CD4-positive, alpha-beta T cell (primary cell): ENCODE results near the gene NXN. TPM values are rescaled to one million over a fixed set of nuclear protein-coding genes. Genes with fewer than 3 reads are reported as not detected.

ENCODE experiments used
- ATAC-seq: fragments of 200-7000 bp; cut with Tn5 transposase; one replicate; pipeline ENCODE4 v1.10.0; 2022; ENCODE audit warnings: mild to moderate bottlenecking; ENCODE audit not compliant: poor library complexity
- CTCF ChIA-PET: fragments of 350-600 bp; sonication (Branson Sonifier 250); formaldehyde crosslinking; loops from one replicate; lab custom pipeline; 2021; ENCODE audit warnings: antibody characterized with exemption, inconsistent platforms; lab: Charles Lee
- POLR2A ChIA-PET: fragments of 350-600 bp; sonication (Branson Sonifier 250); formaldehyde crosslinking; loops from one replicate; lab custom pipeline; 2021; ENCODE audit warnings: antibody characterized with exemption, inconsistent platforms; lab: Charles Lee
- DNase-seq, 14 experiments: peaks; one replicate each; pipeline ENCODE4 v3.0.0-alpha.2; 2013 to 2020; ENCODE audit warnings: mixed read lengths in 2 of 14
- H3K27ac ChIP-seq, 2 donors: one replicate each; pipeline versions ENCODE4 v1.5.1 to v1.7.0; 2013; ENCODE audit warnings: low read length in 2 of 2, low read depth in 1 of 2, mild to moderate bottlenecking in 1 of 2
- H3K27me3 ChIP-seq, 2 experiments: 1 replicate in 1 of 2; 2 replicates in 1 of 2; pipeline versions ENCODE4 v1.6.1 to v1.7.0; 2013; ENCODE audit warnings: low read length in 2 of 2, control low read depth in 1 of 2, mild to moderate bottlenecking in 1 of 2, moderate library complexity in 1 of 2; ENCODE audit not compliant: insufficient read depth in 2 of 2, control insufficient read depth in 1 of 2
- H3K36me3 ChIP-seq: one replicate; pipeline ENCODE4 v1.6.1; 2013; ENCODE audit warnings: low read length, control low read depth; ENCODE audit not compliant: insufficient read depth
- H3K4me1 ChIP-seq: one replicate; pipeline ENCODE4 v1.6.1; 2013; ENCODE audit warnings: low read length, control low read depth; ENCODE audit not compliant: insufficient read depth
- H3K4me3 ChIP-seq: one replicate; pipeline ENCODE4 v1.5.1; 2013; ENCODE audit warnings: mild to moderate bottlenecking, low read length, moderate library complexity
- H3K9me3 ChIP-seq, 2 experiments: 1 replicate in 1 of 2; 2 replicates in 1 of 2; pipeline versions ENCODE4 v1.6.1 to v1.7.0; 2013; ENCODE audit warnings: low read length in 2 of 2, mild to moderate bottlenecking in 2 of 2, control low read depth in 1 of 2, moderate library complexity in 1 of 2; ENCODE audit not compliant: control insufficient read depth in 1 of 2, insufficient read depth in 1 of 2
- H3K27ac Mint-ChIP-seq: one replicate; pipeline ENCODE4 v1.8.0; 2020; ENCODE audit warnings: mixed read lengths
- H3K27me3 Mint-ChIP-seq: one replicate; pipeline ENCODE4 v1.8.0; 2021; ENCODE audit warnings: mixed read lengths
- H3K36me3 Mint-ChIP-seq: one replicate; pipeline ENCODE4 v1.8.0; 2021; ENCODE audit warnings: low read depth, mixed read lengths
- H3K4me1 Mint-ChIP-seq: one replicate; pipeline ENCODE4 v1.8.0; 2021; ENCODE audit warnings: low read depth, mixed read lengths
- H3K4me3 Mint-ChIP-seq: one replicate; pipeline ENCODE4 v1.8.0; 2020; ENCODE audit warnings: mild to moderate bottlenecking, mixed read lengths
- H3K9me3 Mint-ChIP-seq: one replicate; pipeline ENCODE4 v1.8.0; 2020; ENCODE audit warnings: mixed read lengths
- intact Hi-C, 2 experiments: fragments of 100-400 bp; cut with DNase I in 1 of 2; cut with micrococcal nuclease in 1 of 2; formaldehyde crosslinking; loops; one replicate each; pipeline versions ENCODE4 v1.15.1 to v1.9.0; 2023 to 2025; cut with DNase I, micrococcal nuclease
- total RNA-seq, 174 experiments: library from RNA in 2 of 174; stranded (reverse) in 2 of 174; gene quantifications; one replicate each; pipeline ENCODE4 v1.2.3 and lab custom pipeline; 2021 to 2026
- TF ChIP-seq, protein P1 (sequence below): fragments of 200-600 bp; IDR thresholded peaks from one replicate; pipeline ENCODE4 v1.8.0; 2022; ENCODE audit warnings: antibody characterized with exemption, mild to moderate bottlenecking

The NXN gene
- total RNA-seq, 2 experiments from 2014 or later: 0.80 to 0.98 TPM

DNA sequence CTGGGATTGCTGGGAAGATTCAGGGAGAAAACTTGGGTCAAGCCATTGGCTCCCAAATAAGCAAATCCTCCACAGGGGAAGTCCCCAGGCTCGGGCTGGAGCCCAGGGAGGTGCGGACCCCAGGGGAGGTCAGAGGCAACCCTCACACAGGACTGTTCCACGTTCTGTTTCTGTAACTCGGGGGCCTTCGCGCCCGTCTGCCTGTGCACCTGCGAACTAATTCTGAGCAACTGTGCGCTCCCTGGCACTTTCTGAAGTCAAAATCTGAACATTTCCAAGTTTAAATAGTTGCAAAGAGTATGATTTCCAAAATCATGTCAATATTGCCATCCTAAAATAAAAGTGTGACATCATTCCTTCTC lies 34.1 kb upstream of the NXN start:
- POLR2A ChIA-PET: no interaction called here
- peaks cover 20% of the 10 kb centered on the region for H3K36me3 Mint-ChIP-seq

DNA sequence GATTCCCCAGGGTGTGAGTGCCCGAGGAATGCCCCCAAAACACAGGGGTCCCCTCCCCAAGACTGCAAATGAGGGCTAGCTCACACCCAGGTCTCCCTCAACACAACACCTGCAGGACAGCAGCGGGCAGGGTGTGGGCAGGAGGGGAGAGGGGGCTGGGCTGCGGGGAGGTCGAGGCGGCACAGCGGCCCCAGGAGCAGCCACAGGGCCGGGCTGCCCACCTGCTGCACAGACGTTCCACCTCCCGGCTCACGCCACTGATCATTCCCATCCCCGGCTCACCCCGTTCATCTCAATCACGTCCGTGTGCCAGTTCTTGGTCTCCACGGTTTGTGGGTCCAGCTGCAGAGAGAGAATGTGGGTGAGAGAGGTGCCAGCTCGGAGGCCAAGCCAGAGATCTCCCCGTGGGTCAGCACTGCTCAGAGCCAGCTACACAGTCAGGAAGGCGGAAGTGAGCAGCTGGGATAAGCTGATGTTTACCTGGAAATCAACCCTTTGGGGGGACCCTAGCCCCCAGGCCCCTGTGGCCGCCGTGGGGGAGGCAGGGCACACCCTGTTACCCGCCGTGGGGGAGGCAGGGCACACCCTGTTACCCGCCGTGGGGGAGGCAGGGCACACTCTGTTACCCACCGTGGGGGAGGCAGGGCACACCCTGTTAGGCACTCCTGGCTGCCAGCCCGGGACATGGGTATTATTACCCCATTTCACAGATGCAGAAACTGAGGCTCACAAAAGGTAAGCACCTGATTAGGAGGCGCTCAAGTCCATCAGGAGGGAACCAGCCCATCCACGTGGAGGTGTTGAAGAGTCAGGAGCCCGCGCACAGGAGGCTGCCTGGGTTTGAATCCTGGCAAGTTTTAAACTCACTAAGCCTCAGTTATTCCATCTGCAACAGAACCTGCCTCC lies 33.5 kb upstream of the NXN start:
- POLR2A ChIA-PET: no interaction called here
- Histone ChIP-seq H3K4me1 (no peaks in the 10 kb centered on the region), H3K27ac (no peak overlapping the region), H3K27me3 (no peaks in the 10 kb centered on the region), H3K4me3 (no peak overlapping the region), H3K36me3 (peaks cover 46% of the 10 kb centered on the region), H3K9me3 (no peaks in the 10 kb centered on the region)
- no peaks in the 10 kb centered on the region for H3K27me3 Mint-ChIP-seq
- no peaks in the 10 kb centered on the region for H3K9me3 Mint-ChIP-seq
- TF ChIP-seq, protein P1, sequence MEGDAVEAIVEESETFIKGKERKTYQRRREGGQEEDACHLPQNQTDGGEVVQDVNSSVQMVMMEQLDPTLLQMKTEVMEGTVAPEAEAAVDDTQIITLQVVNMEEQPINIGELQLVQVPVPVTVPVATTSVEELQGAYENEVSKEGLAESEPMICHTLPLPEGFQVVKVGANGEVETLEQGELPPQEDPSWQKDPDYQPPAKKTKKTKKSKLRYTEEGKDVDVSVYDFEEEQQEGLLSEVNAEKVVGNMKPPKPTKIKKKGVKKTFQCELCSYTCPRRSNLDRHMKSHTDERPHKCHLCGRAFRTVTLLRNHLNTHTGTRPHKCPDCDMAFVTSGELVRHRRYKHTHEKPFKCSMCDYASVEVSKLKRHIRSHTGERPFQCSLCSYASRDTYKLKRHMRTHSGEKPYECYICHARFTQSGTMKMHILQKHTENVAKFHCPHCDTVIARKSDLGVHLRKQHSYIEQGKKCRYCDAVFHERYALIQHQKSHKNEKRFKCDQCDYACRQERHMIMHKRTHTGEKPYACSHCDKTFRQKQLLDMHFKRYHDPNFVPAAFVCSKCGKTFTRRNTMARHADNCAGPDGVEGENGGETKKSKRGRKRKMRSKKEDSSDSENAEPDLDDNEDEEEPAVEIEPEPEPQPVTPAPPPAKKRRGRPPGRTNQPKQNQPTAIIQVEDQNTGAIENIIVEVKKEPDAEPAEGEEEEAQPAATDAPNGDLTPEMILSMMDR: no peak
- intact Hi-C loops: no loop called here
- H3K27ac Mint-ChIP-seq: no peak overlapping the region
- ATAC-seq (no peak), DNase-seq (no peak)
- H3K4me1 Mint-ChIP-seq: no peaks in the 10 kb centered on the region
- CTCF ChIA-PET: no interaction called here
- H3K36me3 Mint-ChIP-seq: peaks cover 23% of the 10 kb centered on the region
- H3K4me3 Mint-ChIP-seq: no peak overlapping the region

More for the DNA sequence above, 34.1 kb upstream of the NXN start:
- Histone ChIP-seq H3K9me3 (no peaks in the 10 kb centered on the region), H3K36me3 (peaks cover 45% of the 10 kb centered on the region), H3K4me3 (no peak overlapping the region), H3K4me1 (no peaks in the 10 kb centered on the region), H3K27ac (no peak overlapping the region), H3K27me3 (no peaks in the 10 kb centered on the region)
- TF ChIP-seq, protein P1: no peak
- intact Hi-C loops: no loop called here
- Mint-ChIP-seq H3K9me3 (no peaks in the 10 kb centered on the region), H3K4me3 (no peak overlapping the region), H3K27ac (no peak overlapping the region), H3K27me3 (no peaks in the 10 kb centered on the region), H3K4me1 (no peaks in the 10 kb centered on the region)
- no peak for ATAC-seq
- CTCF ChIA-PET: no interaction called here
- DNase-seq: no peak

DNA sequence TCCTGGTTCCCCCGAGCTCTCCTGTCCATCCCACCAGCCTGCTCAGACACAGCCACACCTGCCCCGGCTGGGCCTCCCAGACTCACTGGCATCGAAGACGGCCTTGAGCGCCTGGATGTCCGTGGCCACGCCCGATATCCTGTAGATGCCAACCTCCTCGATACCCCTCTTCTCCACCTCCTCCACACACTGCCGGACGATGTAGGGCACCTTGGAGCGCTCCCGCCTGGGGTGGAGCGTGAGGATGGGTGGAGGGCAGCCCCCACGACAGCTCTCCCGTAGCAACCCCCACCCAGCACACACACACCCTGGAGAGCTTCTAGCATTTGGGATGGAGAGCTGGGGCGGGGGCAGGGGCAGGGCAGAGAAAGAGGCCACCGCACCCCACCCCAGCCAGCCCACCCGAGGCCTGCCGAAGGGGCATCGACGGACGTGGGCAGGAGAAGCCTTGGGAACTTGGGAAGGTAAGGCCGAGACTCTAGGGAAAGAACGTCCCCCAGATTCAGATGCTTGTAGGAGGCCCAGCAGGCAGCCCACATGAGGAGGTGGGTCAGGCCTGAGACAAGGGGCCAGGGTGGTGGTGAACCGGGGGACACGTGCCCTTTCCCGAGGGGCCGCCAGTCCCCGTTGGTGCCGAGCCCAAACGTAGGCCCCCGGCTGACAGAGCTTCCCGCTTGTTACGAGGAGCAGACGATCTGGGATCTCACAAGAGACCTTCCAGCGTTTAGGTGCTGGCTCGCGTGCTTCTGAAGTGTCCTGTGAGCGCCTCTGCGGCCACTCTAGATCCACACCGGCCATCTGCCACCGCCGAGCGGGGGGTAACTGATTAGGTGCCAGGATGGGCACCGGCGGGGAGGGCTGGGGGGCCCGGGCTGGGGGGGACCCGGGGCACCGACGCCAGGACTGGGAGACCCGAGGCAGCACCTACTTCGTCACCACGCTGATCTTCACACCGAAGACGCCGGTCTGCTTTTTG lies 32.5 kb upstream of the NXN start:
- POLR2A ChIA-PET: no interaction called here
- CTCF ChIA-PET: no interaction called here

More for the DNA sequence above, 32.5 kb upstream of the NXN start:
- peaks cover 54% of the 10 kb centered on the region for H3K36me3 ChIP-seq
- H3K4me1 Mint-ChIP-seq: no peaks in the 10 kb centered on the region
- no peaks in the 10 kb centered on the region for H3K4me1 ChIP-seq
- TF ChIP-seq, protein P1: no peak
- H3K27ac ChIP-seq: no peak overlapping the region
- H3K4me3 Mint-ChIP-seq: no peak overlapping the region
- H3K9me3 ChIP-seq: no peaks in the 10 kb centered on the region
- H3K27me3 ChIP-seq: no peaks in the 10 kb centered on the region
- no peaks in the 10 kb centered on the region for H3K9me3 Mint-ChIP-seq
- peaks cover 26% of the 10 kb centered on the region for H3K36me3 Mint-ChIP-seq
- no peak for ATAC-seq
- H3K27ac Mint-ChIP-seq: no peak overlapping the region
- no peaks in the 10 kb centered on the region for H3K27me3 Mint-ChIP-seq
- intact Hi-C loops: no loop called here
- H3K4me3 ChIP-seq: no peak overlapping the region
- no peak for DNase-seq
